Mesenchymal stem cell (in vitro differentiated cells and primary cell): ENCODE measurements around the gene ZNF626.

Experiments
- DNase-seq: peaks from one replicate; pipeline ENCODE4 v3.0.0-alpha.2; 2013
- H2AFZ ChIP-seq: one replicate; pipeline ENCODE4 v1.6.1; 2013; ENCODE audit warnings: low read depth, mild to moderate bottlenecking, control low read depth, inconsistent platforms, low read length, moderate library complexity
- H2AK5ac ChIP-seq: 2 replicates; pipeline ENCODE4 v1.6.1; 2013; ENCODE audit warnings: low read length, moderate library complexity, mild to moderate bottlenecking, inconsistent platforms; ENCODE audit not compliant: severe bottlenecking
- H2BK120ac ChIP-seq: one replicate; pipeline ENCODE4 v1.6.1; 2013; ENCODE audit warnings: low read depth, mild to moderate bottlenecking, inconsistent platforms, low read length, moderate library complexity
- H2BK12ac ChIP-seq, 2 experiments: one replicate each; pipeline ENCODE4 v1.6.1; 2013; ENCODE audit warnings: inconsistent platforms in 2 of 2, low read length in 2 of 2, mild to moderate bottlenecking in 2 of 2, moderate library complexity in 2 of 2, control low read depth in 1 of 2
- H2BK15ac ChIP-seq: one replicate; pipeline ENCODE4 v1.6.1; 2013; ENCODE audit warnings: mild to moderate bottlenecking, low read depth, inconsistent platforms; ENCODE audit not compliant: poor library complexity, severe bottlenecking
- H2BK5ac ChIP-seq: 2 replicates; pipeline ENCODE4 v1.6.1; 2013; ENCODE audit warnings: low read depth, mild to moderate bottlenecking, low read length, control low read depth, inconsistent platforms; ENCODE audit not compliant: poor library complexity, severe bottlenecking
- H3K14ac ChIP-seq, 2 experiments: one replicate each; pipeline ENCODE4 v1.6.1; 2013; ENCODE audit warnings: inconsistent platforms in 2 of 2, low read length in 2 of 2, control low read depth in 1 of 2, mild to moderate bottlenecking in 1 of 2, moderate library complexity in 1 of 2
- H3K18ac ChIP-seq, 2 experiments: one replicate each; pipeline ENCODE4 v1.6.1; 2013; ENCODE audit warnings: inconsistent platforms in 2 of 2, low read length in 2 of 2, control low read depth in 1 of 2, low read depth in 1 of 2, mild to moderate bottlenecking in 1 of 2
- H3K23ac ChIP-seq, 2 experiments: one replicate each; pipeline ENCODE4 v1.6.1; 2013; ENCODE audit warnings: inconsistent platforms in 2 of 2, low read length in 2 of 2, mild to moderate bottlenecking in 2 of 2, moderate library complexity in 2 of 2, control low read depth in 1 of 2
- H3K27ac ChIP-seq: 2 replicates; pipeline ENCODE4 v1.5.1; 2013; ENCODE audit warnings: mild to moderate bottlenecking, moderate library complexity, low read length, control low read depth, inconsistent platforms; ENCODE audit not compliant: poor library complexity, severe bottlenecking
- H3K27me3 ChIP-seq, 2 experiments: 2 replicates each; pipeline versions ENCODE4 v1.6.1 to v1.7.0; 2013; ENCODE audit warnings: low read length in 2 of 2, mild to moderate bottlenecking in 2 of 2, moderate library complexity in 2 of 2, control low read depth in 1 of 2, inconsistent platforms in 1 of 2; ENCODE audit not compliant: control insufficient read depth in 1 of 2, insufficient read depth in 1 of 2
- H3K36me3 ChIP-seq, 2 experiments: 2 replicates each; pipeline versions ENCODE4 v1.6.1 to v1.7.0; 2013; ENCODE audit warnings: low read length in 2 of 2, control low read depth in 1 of 2, inconsistent platforms in 1 of 2, low read depth in 1 of 2, mild to moderate bottlenecking in 1 of 2; ENCODE audit not compliant: insufficient read depth in 2 of 2, control insufficient read depth in 1 of 2
- H3K4ac ChIP-seq, 2 experiments: one replicate each; pipeline ENCODE4 v1.6.1; 2013; ENCODE audit warnings: inconsistent platforms in 2 of 2, low read length in 2 of 2, mild to moderate bottlenecking in 2 of 2, moderate library complexity in 2 of 2, control low read depth in 1 of 2, low read depth in 1 of 2
- H3K4me1 ChIP-seq: 2 replicates; pipeline ENCODE4 v1.6.1; 2013; ENCODE audit warnings: low read depth, low read length, control low read depth; ENCODE audit not compliant: control insufficient read depth, insufficient read depth
- H3K4me2 ChIP-seq: 2 replicates; pipeline ENCODE4 v1.6.1; 2013; ENCODE audit warnings: low read length, mild to moderate bottlenecking, inconsistent platforms; ENCODE audit not compliant: poor library complexity, severe bottlenecking
- H3K4me3 ChIP-seq, 2 experiments: 2 replicates each; pipeline versions ENCODE4 v1.5.1 to v1.7.0; 2013; ENCODE audit warnings: low read length in 2 of 2, mild to moderate bottlenecking in 2 of 2, control low read depth in 1 of 2, low read depth in 1 of 2; ENCODE audit not compliant: insufficient read depth in 1 of 2
- H3K79me1 ChIP-seq: replicated peaks from 2 replicates; pipeline ENCODE4 v1.6.1; 2013; ENCODE audit warnings: mild to moderate bottlenecking, control low read depth, low read length, inconsistent platforms; ENCODE audit not compliant: poor library complexity, severe bottlenecking
- H3K9ac ChIP-seq: 2 replicates; pipeline ENCODE4 v1.7.0; 2013; ENCODE audit warnings: mild to moderate bottlenecking, low read length, moderate library complexity
- H3K9me3 ChIP-seq: 2 replicates; pipeline ENCODE4 v1.7.0; 2013; ENCODE audit warnings: mild to moderate bottlenecking, low read length; ENCODE audit not compliant: control insufficient read depth
- H4K8ac ChIP-seq: one replicate; pipeline ENCODE4 v1.6.1; 2013; ENCODE audit warnings: inconsistent platforms, mild to moderate bottlenecking, low read length, moderate library complexity
- H4K91ac ChIP-seq: one replicate; pipeline ENCODE4 v1.6.1; 2013; ENCODE audit warnings: mild to moderate bottlenecking, low read length, inconsistent platforms
- WGBS: methylation state at CpG from one replicate; pipeline ENCODE4 v1.1.7; 2013; ENCODE audit warnings: mixed read lengths; 5-methylcytosine and 5-hydroxymethylcytosine counted together

The ZNF626 gene

GRCh38 chr19:20612711-20613316, 48.6 kb downstream of the ZNF626 start:
- Histone ChIP-seq H2BK15ac (no peak overlapping the region), H2BK120ac (no peak overlapping the region), H3K4ac (no peak overlapping the region), H2BK12ac (no peak overlapping the region), H3K18ac (no peak overlapping the region), H3K9me3 (peaks cover 62% of the 10 kb centered on the region), H2BK5ac (no peak overlapping the region), H3K9ac (no peak overlapping the region), H3K23ac (no peak overlapping the region), H3K36me3 (no peaks in the 10 kb centered on the region), H3K4me3 (peak overlapping the region in 1 of 2 experiments; percentile 62), H3K79me1 (no peaks in the 10 kb centered on the region), H3K14ac (no peak overlapping the region), H3K4me2 (no peak overlapping the region), H2AK5ac (no peak overlapping the region), H3K4me1 (no peaks in the 10 kb centered on the region), H4K91ac (no peak overlapping the region), H4K8ac (no peak overlapping the region), H3K27ac (no peak overlapping the region), H3K27me3 (no peaks in the 10 kb centered on the region), H2AFZ (no peak overlapping the region)
- WGBS: 75% methylated on average over 5 of the region's 5 CpGs
- DNase-seq: no peak

GRCh38 chr19:20611866-20612265, 49.5 kb downstream of the ZNF626 start:
- H3K23ac ChIP-seq: no peak overlapping the region
- no peaks in the 10 kb centered on the region for H3K4me1 ChIP-seq
- H2BK15ac ChIP-seq: no peak overlapping the region
- no peak overlapping the region for H2BK5ac ChIP-seq
- no peaks in the 10 kb centered on the region for H3K27me3 ChIP-seq
- no peak overlapping the region for H2BK120ac ChIP-seq
- peaks cover 65% of the 10 kb centered on the region for H3K9me3 ChIP-seq
- WGBS: 81% methylated on average over 6 of the region's 6 CpGs
- DNase-seq: no peak
- no peak overlapping the region for H2BK12ac ChIP-seq
- H4K91ac ChIP-seq: no peak overlapping the region
- no peak overlapping the region for H3K4ac ChIP-seq
- no peak overlapping the region for H2AK5ac ChIP-seq
- H3K79me1 ChIP-seq: no peaks in the 10 kb centered on the region
- H3K18ac ChIP-seq: no peak overlapping the region
- H3K9ac ChIP-seq: no peak overlapping the region
- peak overlapping the region in 1 of 2 experiments; percentile 62 for H3K4me3 ChIP-seq
- H3K36me3 ChIP-seq: no peaks in the 10 kb centered on the region
- H2AFZ ChIP-seq: no peak overlapping the region
- H3K27ac ChIP-seq: no peak overlapping the region
- H4K8ac ChIP-seq: no peak overlapping the region
- H3K4me2 ChIP-seq: no peak overlapping the region
- no peak overlapping the region for H3K14ac ChIP-seq

- no peak overlapping the region for H3K4me3 ChIP-seq
- H3K18ac ChIP-seq: no peak overlapping the region
- H3K4ac ChIP-seq: no peak overlapping the region
- H2BK5ac ChIP-seq: no peak overlapping the region
- no peak overlapping the region for H3K14ac ChIP-seq
- H2AK5ac ChIP-seq: no peak overlapping the region
- no peak overlapping the region for H3K9ac ChIP-seq
- H4K8ac ChIP-seq: no peak overlapping the region
- DNase-seq: no peak
- no peak overlapping the region for H2BK12ac ChIP-seq
- H3K4me2 ChIP-seq: no peak overlapping the region
- no peaks in the 10 kb centered on the region for H3K36me3 ChIP-seq
- H2AFZ ChIP-seq: no peak overlapping the region
- H3K27me3 ChIP-seq: no peaks in the 10 kb centered on the region
- peaks cover 72% of the 10 kb centered on the region for H3K9me3 ChIP-seq
- no peaks in the 10 kb centered on the region for H3K79me1 ChIP-seq
- H3K23ac ChIP-seq: no peak overlapping the region
- H2BK15ac ChIP-seq: no peak overlapping the region
- H4K91ac ChIP-seq: no peak overlapping the region
- no peak overlapping the region for H3K27ac ChIP-seq
- WGBS: 90% methylated on average over 1 of the region's 1 CpG
- no peak overlapping the region for H2BK120ac ChIP-seq
- H3K4me1 ChIP-seq: no peaks in the 10 kb centered on the region
Observed at GRCh38 chr19:20607943-20608342, 53.4 kb downstream of the ZNF626 start.
